HepG2 (cell line): Measurements from ENCODE around the gene DSCAML1. TPM values are rescaled to one million over a fixed set of nuclear protein-coding genes. Genes with fewer than 3 reads are reported as not detected.

ENCODE experiments used
- ATAC-seq: fragments of 200-7000 bp; cut with Tn5 transposase; 3 replicates; pipeline ENCODE4 v1.9.1; 2020; ENCODE audit warnings: mild to moderate bottlenecking, moderate library complexity
- BruUV-seq: library from RNA; stranded (reverse); fragments of 400-500 nt; replicated peaks from 2 replicates; lab custom pipeline; 2021; lab: Mats Ljungman, UMichigan
- CTCF ChIA-PET: fragments of 300-600 bp; formaldehyde crosslinking; extraction: SDS; loops from one replicate; lab custom pipeline; 2021; ENCODE audit warnings: low total read pairs, inconsistent platforms, low intra/inter-chr PET ratio; lab: Yijun Ruan, JAX
- POLR2A ChIA-PET: fragments of 350-600 bp; sonication (Branson Sonifier 250); formaldehyde crosslinking; loops from one replicate; lab custom pipeline; 2020; ENCODE audit warnings: antibody characterized with exemption, inconsistent platforms; lab: Yijun Ruan, JAX
- DNase-seq: peaks from one replicate; pipeline ENCODE4 v3.0.0-alpha.2; 2015; ENCODE audit warnings: low spot score
- FAIRE-seq: peaks from 3 replicates; lab custom pipeline; 2011; peaks lifted over from hg19 to GRCh38; lab: Jason Lieb, UNC
- H2AFZ ChIP-seq: one replicate; pipeline ENCODE4 v1.6.1; 2011; ENCODE audit warnings: low read length, inconsistent platforms
- H3K27ac ChIP-seq: fragments of 300-600 bp; 3 replicates; pipeline ENCODE4 v1.8.0; 2011; ENCODE audit warnings: mixed run types, mild to moderate bottlenecking, mixed read lengths, low read length, inconsistent platforms; ENCODE audit not compliant: insufficient read depth; ENCODE audit errors: extremely low read length
- H3K27me3 ChIP-seq, 2 experiments: fragments of 200-600 bp in 1 of 2; 2 replicates in 1 of 2; 3 replicates in 1 of 2; pipeline versions ENCODE4 v1.6.0 to v1.8.0; 2011; ENCODE audit warnings: low read length in 2 of 2, mild to moderate bottlenecking in 2 of 2, moderate library complexity in 2 of 2, inconsistent platforms in 1 of 2; ENCODE audit not compliant: insufficient read depth in 2 of 2, control insufficient read depth in 1 of 2
- H3K36me3 ChIP-seq, 2 experiments: fragments of 200-600 bp in 1 of 2; replicated peaks in 1 of 2; 2 replicates in 1 of 2; 3 replicates in 1 of 2; pipeline versions ENCODE4 v1.5.1 to v1.8.0; 2011; ENCODE audit warnings: low read length in 2 of 2, inconsistent platforms in 1 of 2; ENCODE audit not compliant: insufficient read depth in 2 of 2, control insufficient read depth in 1 of 2
- H3K4me1 ChIP-seq: 2 replicates; pipeline ENCODE4 v1.5.1; 2012; ENCODE audit warnings: low read length, inconsistent platforms; ENCODE audit not compliant: insufficient read depth
- H3K4me2 ChIP-seq: 2 replicates; pipeline ENCODE4 v1.6.0; 2011; ENCODE audit warnings: low read depth, low read length, inconsistent platforms
- H3K4me3 ChIP-seq, 3 experiments: fragments of 200-600 bp in 1 of 3; sonication (generic), shearing (Covaris generic) in 1 of 3; replicated peaks in 1 of 3; 2 replicates each; pipeline ENCODE4 v1.5.1; 2011 to 2016; ENCODE audit warnings: low read length in 3 of 3, inconsistent platforms in 2 of 3, low read depth in 2 of 3, mild to moderate bottlenecking in 2 of 3, control low read depth in 1 of 3, mixed read lengths in 1 of 3; ENCODE audit not compliant: insufficient read depth in 1 of 3
- H3K79me2 ChIP-seq: one replicate; pipeline ENCODE4 v1.6.1; 2011; ENCODE audit warnings: low read length, inconsistent platforms; ENCODE audit not compliant: insufficient read depth
- H3K9ac ChIP-seq: 2 replicates; pipeline ENCODE4 v1.6.0; 2011; ENCODE audit warnings: mild to moderate bottlenecking, low read depth, low read length, inconsistent platforms; ENCODE audit not compliant: insufficient read depth
- H3K9me3 ChIP-seq: 2 replicates; pipeline ENCODE4 v1.5.1; 2012; ENCODE audit warnings: mild to moderate bottlenecking, low read length
- H4K20me1 ChIP-seq: 2 replicates; pipeline ENCODE4 v1.6.0; 2011; ENCODE audit warnings: inconsistent platforms, mild to moderate bottlenecking, low read length, moderate library complexity; ENCODE audit not compliant: insufficient read depth
- ERF ChIP-seq: IDR thresholded peaks from 2 replicates; pipeline ENCODE4 v1.6.1; 2018; ENCODE audit warnings: missing biosample characterization, missing genetic modification reagents
- KMT2A ChIP-seq: sonication (generic); formaldehyde crosslinking; IDR thresholded peaks from 2 replicates; pipeline ENCODE4 v1.4.0; 2020; ENCODE audit warnings: missing genetic modification reagents
- MIER3 ChIP-seq: IDR thresholded peaks from 2 replicates; pipeline ENCODE4 v1.6.1; 2016; ENCODE audit warnings: missing compliant biosample characterization, borderline replicate concordance
- POLR2G ChIP-seq: fragments of 200-400 bp; formaldehyde crosslinking; IDR thresholded peaks from 2 replicates; pipeline ENCODE4 v1.6.1; 2018; ENCODE audit warnings: mild to moderate bottlenecking, low read depth, low read length, moderate library complexity
- RAD51 ChIP-seq: fragments of 450-650 bp; IDR thresholded peaks from 2 replicates; pipeline ENCODE4 v1.6.1; 2016; ENCODE audit warnings: borderline replicate concordance
- REL ChIP-seq: sonication (generic); formaldehyde crosslinking; conservative IDR thresholded peaks from 2 replicates; pipeline ENCODE4 v1.8.0; 2022; ENCODE audit warnings: mild to moderate bottlenecking, missing genetic modification reagents, moderate library complexity
- RORA ChIP-seq: sonication (generic); formaldehyde crosslinking; IDR thresholded peaks from 2 replicates; pipeline ENCODE4 v1.5.0; 2020; ENCODE audit warnings: mild to moderate bottlenecking, missing genetic modification reagents, moderate library complexity
- SNAPC2 ChIP-seq: sonication (generic); formaldehyde crosslinking; IDR thresholded peaks from 2 replicates; pipeline ENCODE4 v1.8.1; 2022; ENCODE audit warnings: mild to moderate bottlenecking, missing genetic modification reagents
- ZNF20 ChIP-seq: sonication (generic); formaldehyde crosslinking; IDR thresholded peaks from 2 replicates; pipeline ENCODE4 v1.4.0; 2020; ENCODE audit warnings: mild to moderate bottlenecking, moderate library complexity, missing genetic modification reagents
- ZNF605 ChIP-seq: sonication (generic); formaldehyde crosslinking; IDR thresholded peaks from 2 replicates; pipeline ENCODE4 v1.8.0; 2022; ENCODE audit warnings: mild to moderate bottlenecking, missing genetic modification reagents
- ZNF883 ChIP-seq: sonication (generic); formaldehyde crosslinking; IDR thresholded peaks from 2 replicates; pipeline ENCODE4 v1.5.1; 2020; ENCODE audit warnings: mild to moderate bottlenecking, missing genetic modification reagents; ENCODE audit errors: not compliant biosample characterization
- WGBS: methylation state at CpG from one replicate; pipeline ENCODE4 v1.1.6; 2017; ENCODE audit warnings: low lambda C conversion rate; 5-methylcytosine and 5-hydroxymethylcytosine counted together
- in situ Hi-C: cut with HindIII; loops from 2 replicates; pipeline ENCODE4 v1.10.0; 2017; ENCODE audit warnings: low pct_unique_long_range_greater_than_20kb; ENCODE audit not compliant: extremely low pct_ligation_motif_present
- intact Hi-C: fragments of 100-400 bp; cut with micrococcal nuclease; formaldehyde crosslinking; loops from one replicate; pipeline ENCODE4 v1.10.0; 2022; ENCODE audit not compliant: unreplicated experiment
- polyA plus RNA-seq, 8 experiments: library from polyadenylated mRNA; depleted of rRNA in 3 of 8; stranded (reverse) in 7 of 8; unstranded in 1 of 8; fragments of >200 nt; fragmentation: Illumina TruSeq in 4 of 8; extraction: Trizol in 4 of 8; gene quantifications; 2 replicates each; pipeline versions ENCODE4 v1.2.1 to v1.2.3, GENCODE V29; 2011 to 2016; ENCODE audit warnings: low read depth in 4 of 8, missing spikeins in 1 of 8, mixed read lengths in 1 of 8; ENCODE audit not compliant: insufficient read depth in 1 of 8
- total RNA-seq, 5 experiments: library from RNA; depleted of rRNA; stranded (reverse); fragments of >200 nt; fragmentation: Illumina TruSeq; extraction: Trizol; gene quantifications; 2 replicates each; pipeline ENCODE4 v1.2.3, GENCODE V29; 2016; ENCODE audit warnings: low read depth in 1 of 5
- TF ChIP-seq, protein P1 (sequence below): sonication (generic); formaldehyde crosslinking; IDR thresholded peaks from 2 replicates; pipeline ENCODE4 v1.4.0; 2020; ENCODE audit warnings: mild to moderate bottlenecking, missing genetic modification reagents
- TF ChIP-seq, protein P2 (sequence below): sonication (generic); formaldehyde crosslinking; IDR thresholded peaks from 2 replicates; pipeline ENCODE4 v1.4.0; 2020; ENCODE audit warnings: missing genetic modification reagents
- TF ChIP-seq, protein P3 (sequence below): sonication (generic); formaldehyde crosslinking; IDR thresholded peaks from 2 replicates; pipeline ENCODE4 v1.4.0; 2020; ENCODE audit warnings: missing genetic modification reagents, borderline replicate concordance

The DSCAML1 gene
- total and polyA plus RNA-seq, 2 of the 13 experiments (the other 11 are each of a cell fraction or from before 2014, with no cell fraction given) = 0.29 to 0.40 TPM

DNA sequence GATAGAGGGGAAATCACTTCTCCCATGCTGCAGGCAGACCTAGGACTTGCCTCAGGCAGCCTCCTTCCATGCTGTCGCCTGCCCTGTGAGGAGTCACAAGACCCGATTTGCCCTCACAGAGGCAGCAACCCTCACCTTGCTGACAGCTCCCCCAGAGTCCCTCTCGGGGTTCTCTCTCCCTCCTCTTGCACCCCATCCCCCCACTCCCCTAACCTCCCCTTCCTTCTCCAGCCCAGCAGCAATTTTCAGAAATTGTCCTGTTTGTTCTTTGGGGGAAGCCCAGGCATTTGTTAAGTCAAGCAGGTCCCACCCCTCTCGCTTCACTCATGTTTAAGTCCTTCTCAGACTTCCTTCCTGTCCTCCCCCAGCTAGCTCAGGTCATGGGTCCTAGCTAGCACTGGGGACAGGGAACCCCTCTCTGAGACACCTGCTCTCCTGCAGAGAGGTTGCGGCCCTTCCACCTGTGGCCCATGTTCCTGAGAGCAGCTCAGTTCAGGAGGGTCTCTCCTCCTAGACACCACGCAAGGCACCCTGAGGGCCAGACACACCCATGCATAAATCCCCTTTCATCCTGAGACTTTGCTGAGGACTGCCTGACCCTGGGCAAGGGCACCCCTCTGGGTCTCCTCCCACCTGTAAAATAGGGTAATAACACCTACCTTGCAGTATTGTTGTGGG is 33.8 kb upstream of the DSCAML1 start:
- POLR2A ChIA-PET = no interaction called here
- WGBS = 50% methylated on average over 4 of the region's 6 CpGs
- Histone ChIP-seq H3K27ac (no peak overlapping the region), H3K4me3 (no peak overlapping the region), H3K9ac (no peak overlapping the region), H3K4me2 (no peak overlapping the region; the same call in 1 of the 2 replicates), H3K4me1 (peaks cover 70% of the 10 kb centered on the region), H3K27me3 (peaks cover 8 to 32% of the 10 kb centered on the region in 2 experiments; a peak in 4 of 5 replicates), H3K36me3 (no peaks in the 10 kb centered on the region), H2AFZ (no peak overlapping the region), H3K9me3 (no peaks in the 10 kb centered on the region), H4K20me1 (no peaks in the 10 kb centered on the region), H3K79me2 (no peaks in the 10 kb centered on the region)
- in situ Hi-C loops (loop anchor here (10.0 kb wide), 1 partner anchor 224 kb away; no protein-coding TSS in a partner anchor), intact Hi-C loops (no loop called here)
- CTCF ChIA-PET = no interaction called here
- DNase-seq = no peak
- no peak for ATAC-seq
- no TSS peak for BruUV-seq
- TF ChIP-seq REL (CRISPR knock-in tag) (no peak), ZNF605 (no peak), ERF (CRISPR knock-in tag) (no peak), SNAPC2 (CRISPR knock-in tag) (no peak), POLR2G (no peak), RORA (no peak), KMT2A (no peak), ZNF883 (CRISPR knock-in tag) (no peak), MIER3 (CRISPR knock-in tag) (no peak), ZNF20 (CRISPR knock-in tag) (no peak), RAD51 (no peak)
- TF ChIP-seq, protein P1, sequence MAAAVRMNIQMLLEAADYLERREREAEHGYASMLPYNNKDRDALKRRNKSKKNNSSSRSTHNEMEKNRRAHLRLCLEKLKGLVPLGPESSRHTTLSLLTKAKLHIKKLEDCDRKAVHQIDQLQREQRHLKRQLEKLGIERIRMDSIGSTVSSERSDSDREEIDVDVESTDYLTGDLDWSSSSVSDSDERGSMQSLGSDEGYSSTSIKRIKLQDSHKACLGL = no peak
- TF ChIP-seq, protein P2, sequence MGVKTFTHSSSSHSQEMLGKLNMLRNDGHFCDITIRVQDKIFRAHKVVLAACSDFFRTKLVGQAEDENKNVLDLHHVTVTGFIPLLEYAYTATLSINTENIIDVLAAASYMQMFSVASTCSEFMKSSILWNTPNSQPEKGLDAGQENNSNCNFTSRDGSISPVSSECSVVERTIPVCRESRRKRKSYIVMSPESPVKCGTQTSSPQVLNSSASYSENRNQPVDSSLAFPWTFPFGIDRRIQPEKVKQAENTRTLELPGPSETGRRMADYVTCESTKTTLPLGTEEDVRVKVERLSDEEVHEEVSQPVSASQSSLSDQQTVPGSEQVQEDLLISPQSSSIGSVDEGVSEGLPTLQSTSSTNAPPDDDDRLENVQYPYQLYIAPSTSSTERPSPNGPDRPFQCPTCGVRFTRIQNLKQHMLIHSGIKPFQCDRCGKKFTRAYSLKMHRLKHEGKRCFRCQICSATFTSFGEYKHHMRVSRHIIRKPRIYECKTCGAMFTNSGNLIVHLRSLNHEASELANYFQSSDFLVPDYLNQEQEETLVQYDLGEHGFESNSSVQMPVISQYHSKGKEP = no peak
- TF ChIP-seq, protein P3, sequence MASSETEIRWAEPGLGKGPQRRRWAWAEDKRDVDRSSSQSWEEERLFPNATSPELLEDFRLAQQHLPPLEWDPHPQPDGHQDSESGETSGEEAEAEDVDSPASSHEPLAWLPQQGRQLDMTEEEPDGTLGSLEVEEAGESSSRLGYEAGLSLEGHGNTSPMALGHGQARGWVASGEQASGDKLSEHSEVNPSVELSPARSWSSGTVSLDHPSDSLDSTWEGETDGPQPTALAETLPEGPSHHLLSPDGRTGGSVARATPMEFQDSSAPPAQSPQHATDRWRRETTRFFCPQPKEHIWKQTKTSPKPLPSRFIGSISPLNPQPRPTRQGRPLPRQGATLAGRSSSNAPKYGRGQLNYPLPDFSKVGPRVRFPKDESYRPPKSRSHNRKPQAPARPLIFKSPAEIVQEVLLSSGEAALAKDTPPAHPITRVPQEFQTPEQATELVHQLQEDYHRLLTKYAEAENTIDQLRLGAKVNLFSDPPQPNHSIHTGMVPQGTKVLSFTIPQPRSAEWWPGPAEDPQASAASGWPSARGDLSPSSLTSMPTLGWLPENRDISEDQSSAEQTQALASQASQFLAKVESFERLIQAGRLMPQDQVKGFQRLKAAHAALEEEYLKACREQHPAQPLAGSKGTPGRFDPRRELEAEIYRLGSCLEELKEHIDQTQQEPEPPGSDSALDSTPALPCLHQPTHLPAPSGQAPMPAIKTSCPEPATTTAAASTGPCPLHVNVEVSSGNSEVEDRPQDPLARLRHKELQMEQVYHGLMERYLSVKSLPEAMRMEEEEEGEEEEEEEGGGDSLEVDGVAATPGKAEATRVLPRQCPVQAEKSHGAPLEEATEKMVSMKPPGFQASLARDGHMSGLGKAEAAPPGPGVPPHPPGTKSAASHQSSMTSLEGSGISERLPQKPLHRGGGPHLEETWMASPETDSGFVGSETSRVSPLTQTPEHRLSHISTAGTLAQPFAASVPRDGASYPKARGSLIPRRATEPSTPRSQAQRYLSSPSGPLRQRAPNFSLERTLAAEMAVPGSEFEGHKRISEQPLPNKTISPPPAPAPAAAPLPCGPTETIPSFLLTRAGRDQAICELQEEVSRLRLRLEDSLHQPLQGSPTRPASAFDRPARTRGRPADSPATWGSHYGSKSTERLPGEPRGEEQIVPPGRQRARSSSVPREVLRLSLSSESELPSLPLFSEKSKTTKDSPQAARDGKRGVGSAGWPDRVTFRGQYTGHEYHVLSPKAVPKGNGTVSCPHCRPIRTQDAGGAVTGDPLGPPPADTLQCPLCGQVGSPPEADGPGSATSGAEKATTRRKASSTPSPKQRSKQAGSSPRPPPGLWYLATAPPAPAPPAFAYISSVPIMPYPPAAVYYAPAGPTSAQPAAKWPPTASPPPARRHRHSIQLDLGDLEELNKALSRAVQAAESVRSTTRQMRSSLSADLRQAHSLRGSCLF = no peak
- FAIRE-seq = no peak
